GM12878 (cell line): ENCODE data around the gene ADAMTS4. TPM values are rescaled to one million over a fixed set of nuclear protein-coding genes. Genes with fewer than 3 reads are reported as not detected.

Source experiments
- ATAC-seq: fragments of 200-7000 bp; cut with Tn5 transposase; 3 replicates; pipeline ENCODE4 v1.9.1; 2020; ENCODE audit warnings: mild to moderate bottlenecking, moderate library complexity
- BruUV-seq: library from RNA; stranded (reverse); fragments of 400-500 nt; replicated peaks from 2 replicates; lab custom pipeline; 2021; lab: Mats Ljungman, UMichigan
- CTCF ChIA-PET: fragments of 300-600 bp; sonication (Branson Sonifier 250); formaldehyde crosslinking; extraction: SDS; loops from one replicate; lab custom pipeline; 2021; ENCODE audit warnings: inconsistent platforms; lab: Yijun Ruan, JAX
- POLR2A ChIA-PET: fragments of 350-600 bp; formaldehyde crosslinking; extraction: SDS; loops from one replicate; lab custom pipeline; 2021; ENCODE audit warnings: inconsistent platforms; lab: Charles Lee
- RAD21 ChIA-PET: fragments of 300-600 bp; sonication (Branson Sonifier 250); formaldehyde crosslinking; loops from one replicate; lab custom pipeline; 2023; ENCODE audit warnings: antibody characterized with exemption; ENCODE audit not compliant: unreplicated experiment; lab: Charles Lee
- SMC1A ChIA-PET: fragments of 300-600 bp; sonication (Branson Sonifier 250); formaldehyde crosslinking; loops from one replicate; lab custom pipeline; 2023; ENCODE audit not compliant: unreplicated experiment, uncharacterized antibody; lab: Charles Lee
- DNase-seq: peaks from one replicate; pipeline ENCODE4 v3.0.0-alpha.2; 2011; ENCODE audit warnings: low read depth, low spot score
- FAIRE-seq: peaks from 3 replicates; lab custom pipeline; 2011; peaks lifted over from hg19 to GRCh38; lab: Jason Lieb, UNC
- H2AFZ ChIP-seq: 2 replicates; pipeline ENCODE4 v1.6.0; 2011; ENCODE audit warnings: low read depth, low read length, control low read depth; ENCODE audit not compliant: control insufficient read depth
- H3K27ac ChIP-seq: 2 replicates; pipeline ENCODE4 v1.5.1; 2011; ENCODE audit warnings: control low read depth; ENCODE audit not compliant: control insufficient read depth, insufficient read depth
- H3K27me3 ChIP-seq, 2 experiments: replicated peaks in 1 of 2; 2 replicates each; pipeline versions ENCODE4 v1.6.0 to v1.6.1; 2011; ENCODE audit warnings: low read length in 1 of 2; ENCODE audit not compliant: control insufficient read depth in 2 of 2, insufficient read depth in 2 of 2
- H3K36me3 ChIP-seq, 2 experiments: 2 replicates each; pipeline ENCODE4 v1.5.1; 2011; ENCODE audit warnings: low read length in 1 of 2; ENCODE audit not compliant: control insufficient read depth in 2 of 2, insufficient read depth in 2 of 2
- H3K4me1 ChIP-seq: 2 replicates; pipeline ENCODE4 v1.6.1; 2011; ENCODE audit warnings: mild to moderate bottlenecking, low read length, moderate library complexity, mixed read lengths; ENCODE audit not compliant: control insufficient read depth, insufficient read depth
- H3K4me2 ChIP-seq: 2 replicates; pipeline ENCODE4 v1.6.0; 2011; ENCODE audit warnings: control low read depth; ENCODE audit not compliant: control insufficient read depth, insufficient read depth
- H3K4me3 ChIP-seq: fragments of 200-600 bp; sonication (generic); 2 replicates; pipeline ENCODE4 v1.5.1; 2016
- H3K79me2 ChIP-seq: 2 replicates; pipeline ENCODE4 v1.6.0; 2011; ENCODE audit warnings: low read length; ENCODE audit not compliant: control insufficient read depth, insufficient read depth
- H3K9ac ChIP-seq: 2 replicates; pipeline ENCODE4 v1.8.0; 2011; ENCODE audit warnings: low read length, control low read depth, mixed read lengths; ENCODE audit not compliant: control insufficient read depth, insufficient read depth
- H3K9me3 ChIP-seq: replicated peaks from 3 replicates; pipeline ENCODE4 v1.5.1; 2011; ENCODE audit warnings: mild to moderate bottlenecking, low read length; ENCODE audit not compliant: control insufficient read depth, insufficient read depth
- H4K20me1 ChIP-seq: 2 replicates; pipeline ENCODE4 v1.6.0; 2011; ENCODE audit not compliant: control insufficient read depth, insufficient read depth
- ATF2 ChIP-seq: IDR thresholded peaks from 2 replicates; pipeline ENCODE4 v1.6.1; 2012; ENCODE audit warnings: low read length, inconsistent platforms
- EED ChIP-seq: sonication (generic); IDR thresholded peaks from 2 replicates; pipeline ENCODE4 v1.6.1; 2016; ENCODE audit warnings: antibody characterized with exemption, low read depth
- EGR1 ChIP-seq, 2 experiments: IDR thresholded peaks; 1 replicate in 1 of 2; 2 replicates in 1 of 2; pipeline ENCODE4 v1.6.1; 2011 to 2012; ENCODE audit warnings: low read depth in 2 of 2, low read length in 2 of 2, borderline replicate concordance in 1 of 2, mild to moderate bottlenecking in 1 of 2, moderate library complexity in 1 of 2
- MEF2A ChIP-seq: IDR thresholded peaks from 2 replicates; pipeline ENCODE4 v1.6.1; 2011; ENCODE audit warnings: low read depth, mild to moderate bottlenecking, low read length, moderate library complexity; ENCODE audit not compliant: insufficient read depth
- PAX5 ChIP-seq: IDR thresholded peaks from 2 replicates; pipeline ENCODE4 v1.6.1; 2011; ENCODE audit warnings: low read depth, low read length, borderline replicate concordance
- RAD21 ChIP-seq: IDR thresholded peaks from 2 replicates; pipeline ENCODE4 v1.6.1; 2011; ENCODE audit warnings: mild to moderate bottlenecking, low read depth, low read length, moderate library complexity; ENCODE audit not compliant: insufficient read depth
- RBBP5 ChIP-seq: fragments of 200-600 bp; sonication (generic); conservative IDR thresholded peaks from 2 replicates; pipeline ENCODE4 v1.6.1; 2016
- RUNX3 ChIP-seq: IDR thresholded peaks from 2 replicates; pipeline ENCODE4 v1.6.1; 2012; ENCODE audit warnings: low read length, inconsistent platforms
- SIN3A ChIP-seq: IDR thresholded peaks from 2 replicates; pipeline ENCODE4 v1.6.1; 2012; ENCODE audit warnings: low read depth, low read length, improper control_type of control experiment
- SMC3 ChIP-seq: IDR thresholded peaks from 2 replicates; pipeline ENCODE4 v1.6.1; 2011; ENCODE audit warnings: low read length, improper control_type of control experiment, borderline replicate concordance
- SPI1 ChIP-seq: IDR thresholded peaks from 2 replicates; pipeline ENCODE4 v1.6.1; 2011; ENCODE audit warnings: low read depth, mild to moderate bottlenecking, low read length, moderate library complexity, borderline replicate concordance; ENCODE audit not compliant: insufficient read depth
- STAT1 ChIP-seq: fragments of 450-650 bp; conservative IDR thresholded peaks from 2 replicates; pipeline ENCODE4 v1.6.1; 2014; ENCODE audit warnings: antibody characterized with exemption, mild to moderate bottlenecking
- STAT3 ChIP-seq: IDR thresholded peaks from 2 replicates; pipeline ENCODE4 v1.6.1; 2011; ENCODE audit warnings: low read depth, low read length, improper control_type of control experiment
- TAF1 ChIP-seq: IDR thresholded peaks from 2 replicates; pipeline ENCODE4 v1.6.1; 2011; ENCODE audit warnings: mild to moderate bottlenecking, low read depth, low read length, borderline replicate concordance
- YY1 ChIP-seq: IDR thresholded peaks from 2 replicates; pipeline ENCODE4 v1.6.1; 2011; ENCODE audit warnings: low read depth, mild to moderate bottlenecking, low read length
- ZNF217 ChIP-seq: fragments of 450-650 bp; IDR thresholded peaks from 2 replicates; pipeline ENCODE4 v1.6.1; 2017; ENCODE audit warnings: antibody characterized with exemption, mild to moderate bottlenecking
- ZNF384 ChIP-seq: IDR thresholded peaks from 2 replicates; pipeline ENCODE4 v1.6.1; 2012; ENCODE audit warnings: low read depth, mild to moderate bottlenecking, low read length, improper control_type of control experiment, borderline replicate concordance
- ZNF622 ChIP-seq: fragments of 450-650 bp; IDR thresholded peaks from 2 replicates; pipeline ENCODE4 v1.6.1; 2017; ENCODE audit warnings: mild to moderate bottlenecking, inconsistent platforms
- WGBS: methylation state at CpG from one replicate; pipeline ENCODE4 v1.1.6; 2016; ENCODE audit warnings: low lambda C conversion rate; ENCODE audit not compliant: insufficient replicate concordance, insufficient coverage; ENCODE audit errors: missing lambda C conversion rate; 5-methylcytosine and 5-hydroxymethylcytosine counted together
- in situ Hi-C: fragments of 300-500 bp; cut with MboI; formaldehyde crosslinking; loops from 9 replicates; pipeline ENCODE4 v1.14.3; 2018; ENCODE audit warnings: mixed read lengths
- intact Hi-C: fragments of 100-400 bp; cut with micrococcal nuclease; formaldehyde crosslinking; loops from one replicate; pipeline ENCODE4 v1.14.2; 2022; ENCODE audit not compliant: unreplicated experiment
- polyA plus RNA-seq, 11 experiments: library from polyadenylated mRNA; depleted of rRNA in 4 of 11; unstranded in 6 of 11; stranded (reverse) in 5 of 11; fragments of >200 nt; fragmentation: Nextera tagmentation in 4 of 11; fragmentation: Illumina TruSeq in 1 of 11; extraction: Ambion mirVana in 4 of 11; extraction: Trizol in 1 of 11; gene quantifications; 1 replicate in 1 of 11; 2 replicates in 10 of 11; pipeline versions ENCODE4 v1.2.1 to v1.2.3, GENCODE V29; 2011 to 2016; ENCODE audit warnings: inconsistent platforms in 2 of 11, missing spikeins in 2 of 11, low read depth in 1 of 11
- total RNA-seq, 4 experiments: library from RNA; depleted of rRNA in 3 of 4; stranded (reverse); fragments of >200 nt in 3 of 4; fragmentation: Illumina TruSeq in 1 of 4; extraction: Trizol in 1 of 4; gene quantifications; 2 replicates each; pipeline versions ENCODE4 v1.2.1 to v1.2.3, GENCODE V29; 2013 to 2021
- TF ChIP-seq, protein P1 (sequence below): fragments of 450-650 bp; IDR thresholded peaks from 2 replicates; pipeline ENCODE4 v1.6.1; 2017; ENCODE audit warnings: antibody characterized with exemption, mild to moderate bottlenecking, moderate library complexity

ADAMTS4 gene
- total and polyA plus RNA-seq, 10 of the 15 experiments (the other 5 are each of a cell fraction or from before 2014, with no cell fraction given) = 0.01 to 0.13 (median 0.05) TPM; not detected in 2

- TF ChIP-seq PAX5 = no peak
- peak; percentile 69 for TF ChIP-seq RAD21
- peak; percentile 89; the same call in 1 of the 2 replicates for TF ChIP-seq SMC3
- TF ChIP-seq EED = peak; percentile 56
Observed at GRCh38 chr1:161227196-161227871, 28.5 kb upstream of the ADAMTS4 start (continued).

DNA sequence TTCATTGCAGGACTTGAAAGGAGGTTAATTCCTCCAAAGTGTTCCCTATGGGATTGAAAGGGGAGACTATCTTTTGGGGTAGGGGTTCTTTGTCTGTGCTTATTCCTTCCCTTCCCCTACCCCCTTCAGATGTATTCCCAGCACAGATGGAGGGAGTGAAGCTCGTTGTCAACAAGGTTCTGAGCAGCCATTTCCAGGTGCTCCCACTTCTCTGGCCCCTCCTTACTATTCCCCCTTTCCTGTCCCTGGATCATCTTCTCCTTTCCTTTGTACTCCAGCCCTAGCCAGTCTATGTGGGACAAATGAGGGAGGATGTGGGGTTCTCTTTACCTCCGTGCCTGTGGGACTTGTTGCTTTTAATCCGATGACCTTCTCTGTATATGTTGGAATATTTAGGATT, 27.9 kb upstream of the ADAMTS4 start:
- BruUV-seq = no TSS peak
- no peaks in the 10 kb centered on the region for H4K20me1 ChIP-seq
- ATAC-seq (no peak), DNase-seq (no peak), FAIRE-seq (no peak)
- H3K9me3 ChIP-seq = no peaks in the 10 kb centered on the region
- H3K9ac ChIP-seq = peak overlapping the region; percentile 77
- H3K36me3 ChIP-seq = peaks cover 3 to 4% of the 10 kb centered on the region in 2 experiments; a peak in 2 of 4 replicates
- peaks cover 19% of the 10 kb centered on the region for H3K4me1 ChIP-seq
- ChIA-PET POLR2A (interaction anchor here (0.8 to 1.5 kb wide), 3 partner anchors 25 to 157 kb away, joined by 3 read pairs; partner anchors contain the start of gene NDUFS2), RAD21 (interaction anchor here (1.0 to 5.0 kb wide), 18 partner anchors 18 to 513 kb away, joined by 3 to 77 read pairs (median 14); partner anchors contain the start of genes CFAP126, NDUFS2, PCP4L1 and SDHC), CTCF (interaction anchor here (1.0 to 17.1 kb wide), 22 partner anchors 10 to 512 kb away, joined by 3 to 385 read pairs (median 26); partner anchors contain the start of genes CFAP126, FCER1G, NDUFS2 and PPOX), SMC1A (interaction anchor here (0.6 to 6.3 kb wide), 18 partner anchors 10 to 515 kb away, joined by 3 to 72 read pairs (median 18); partner anchors contain the start of genes CFAP126, FCER1G and NDUFS2)
- intact Hi-C loops (loop anchor here (1.0 to 5.0 kb wide), 3 partner anchors 64 to 156 kb away; partner anchors contain the start of gene MPZ), in situ Hi-C loops (loop anchor here (5.0 kb wide), 2 partner anchors 66 to 156 kb away; no protein-coding TSS in a partner anchor)
- peak overlapping the region; percentile 70 for H3K27ac ChIP-seq
- peaks cover 10% of the 10 kb centered on the region for H3K79me2 ChIP-seq
- peak overlapping the region; percentile 98 for H2AFZ ChIP-seq
- 76% methylated on average over 3 of the region's 3 CpGs for WGBS
- H3K27me3 ChIP-seq = no peaks in the 10 kb centered on the region
- peak overlapping the region; percentile 95 for H3K4me2 ChIP-seq
- H3K4me3 ChIP-seq = peak overlapping the region; percentile 83
- TF ChIP-seq RBBP5 (no peak), MEF2A (no peak), YY1 (no peak), SPI1 (no peak), EGR1 (IDR thresholded peaks at IDR 0.05; ENCODE audit: borderline replicate concordance in 1 of 2, low read depth in 2 of 2, low read length in 2 of 2) (no peak), ZNF217 (no peak), ZNF622 (no peak), STAT1 (no peak), RUNX3 (no peak), STAT3 (no peak), SIN3A (no peak), TAF1 (no peak), ATF2 (no peak), ZNF384 (no peak)
- TF ChIP-seq, protein P1, sequence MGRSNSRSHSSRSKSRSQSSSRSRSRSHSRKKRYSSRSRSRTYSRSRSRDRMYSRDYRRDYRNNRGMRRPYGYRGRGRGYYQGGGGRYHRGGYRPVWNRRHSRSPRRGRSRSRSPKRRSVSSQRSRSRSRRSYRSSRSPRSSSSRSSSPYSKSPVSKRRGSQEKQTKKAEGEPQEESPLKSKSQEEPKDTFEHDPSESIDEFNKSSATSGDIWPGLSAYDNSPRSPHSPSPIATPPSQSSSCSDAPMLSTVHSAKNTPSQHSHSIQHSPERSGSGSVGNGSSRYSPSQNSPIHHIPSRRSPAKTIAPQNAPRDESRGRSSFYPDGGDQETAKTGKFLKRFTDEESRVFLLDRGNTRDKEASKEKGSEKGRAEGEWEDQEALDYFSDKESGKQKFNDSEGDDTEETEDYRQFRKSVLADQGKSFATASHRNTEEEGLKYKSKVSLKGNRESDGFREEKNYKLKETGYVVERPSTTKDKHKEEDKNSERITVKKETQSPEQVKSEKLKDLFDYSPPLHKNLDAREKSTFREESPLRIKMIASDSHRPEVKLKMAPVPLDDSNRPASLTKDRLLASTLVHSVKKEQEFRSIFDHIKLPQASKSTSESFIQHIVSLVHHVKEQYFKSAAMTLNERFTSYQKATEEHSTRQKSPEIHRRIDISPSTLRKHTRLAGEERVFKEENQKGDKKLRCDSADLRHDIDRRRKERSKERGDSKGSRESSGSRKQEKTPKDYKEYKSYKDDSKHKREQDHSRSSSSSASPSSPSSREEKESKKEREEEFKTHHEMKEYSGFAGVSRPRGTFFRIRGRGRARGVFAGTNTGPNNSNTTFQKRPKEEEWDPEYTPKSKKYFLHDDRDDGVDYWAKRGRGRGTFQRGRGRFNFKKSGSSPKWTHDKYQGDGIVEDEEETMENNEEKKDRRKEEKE = no peak
